K562 (cell line): ENCODE data around the gene ABCF2. TPM values are rescaled to one million over a fixed set of nuclear protein-coding genes. Genes with fewer than 3 reads are reported as not detected.

ENCODE experiments used
- ATAC-seq: fragments of 200-7000 bp; cut with Tn5 transposase; 3 replicates; pipeline ENCODE4 v1.9.1; 2020; ENCODE audit warnings: moderate library complexity
- BruUV-seq: library from RNA; stranded (reverse); fragments of 400-500 nt; replicated peaks from 2 replicates; lab custom pipeline; 2021; lab: Mats Ljungman, UMichigan
- CTCF ChIA-PET: fragments of 300-600 bp; formaldehyde crosslinking; extraction: SDS; loops from one replicate; lab custom pipeline; 2021; ENCODE audit warnings: low intra/inter-chr PET ratio; lab: Yijun Ruan, JAX
- POLR2A ChIA-PET: fragments of 300-600, 350-650 bp; sonication (Branson Sonifier 250); formaldehyde crosslinking; extraction: SDS; loops from one replicate; lab custom pipeline; 2021; ENCODE audit warnings: antibody characterized with exemption, inconsistent platforms; lab: Yijun Ruan, JAX
- DNase-seq, 4 experiments: peaks; one replicate each; pipeline versions ENCODE4 v3.0.0 to v3.0.0-alpha.2; 2011 to 2018; ENCODE audit warnings: low spot score in 3 of 4, mixed read lengths in 3 of 4; ENCODE audit errors: extremely low read depth in 1 of 4
- FAIRE-seq: peaks from 2 replicates; lab custom pipeline; 2011; peaks lifted over from hg19 to GRCh38; lab: Jason Lieb, UNC
- H2AFZ ChIP-seq: 2 replicates; pipeline ENCODE4 v1.6.0; 2011; ENCODE audit warnings: low read depth, low read length, control low read depth, inconsistent platforms
- H3K27ac ChIP-seq: fragments of 200-600 bp; 3 replicates; pipeline ENCODE4 v1.8.0; 2011; ENCODE audit warnings: low read depth, mild to moderate bottlenecking, control low read depth, inconsistent platforms, low read length, moderate library complexity, mixed read lengths; ENCODE audit errors: extremely low read depth
- H3K27me3 ChIP-seq, 2 experiments: fragments of 300-600 bp in 1 of 2; 2 replicates in 1 of 2; 3 replicates in 1 of 2; pipeline versions ENCODE4 v1.6.0 to v1.8.0; 2011; ENCODE audit warnings: inconsistent platforms in 2 of 2, low read length in 2 of 2, mild to moderate bottlenecking in 1 of 2, mixed read lengths in 1 of 2, moderate library complexity in 1 of 2; ENCODE audit not compliant: control insufficient read depth in 2 of 2, insufficient read depth in 2 of 2
- H3K36me3 ChIP-seq: fragments of 300-600 bp; 3 replicates; pipeline ENCODE4 v1.8.0; 2011; ENCODE audit warnings: mild to moderate bottlenecking, low read length, inconsistent platforms; ENCODE audit not compliant: control insufficient read depth, insufficient read depth
- H3K4me1 ChIP-seq, 2 experiments: fragments of 200-600 bp in 1 of 2; replicated peaks in 1 of 2; 2 replicates in 1 of 2; 3 replicates in 1 of 2; pipeline versions ENCODE4 v1.5.1 to v1.8.0; 2011; ENCODE audit warnings: inconsistent platforms in 2 of 2, low read length in 2 of 2, mild to moderate bottlenecking in 1 of 2, mixed read lengths in 1 of 2, moderate library complexity in 1 of 2; ENCODE audit not compliant: control insufficient read depth in 2 of 2, insufficient read depth in 2 of 2
- H3K4me2 ChIP-seq: 2 replicates; pipeline ENCODE4 v1.6.1; 2011; ENCODE audit warnings: low read length, control low read depth, inconsistent platforms, mixed read lengths; ENCODE audit not compliant: insufficient read depth
- H3K4me3 ChIP-seq: fragments of 200-600 bp; sonication (generic), shearing (Covaris generic); 2 replicates; pipeline ENCODE4 v1.5.1; 2016; ENCODE audit warnings: control low read depth, inconsistent platforms
- H3K79me2 ChIP-seq: fragments of 200-600 bp; 3 replicates; pipeline ENCODE4 v1.8.0; 2011; ENCODE audit warnings: low read length, inconsistent platforms; ENCODE audit not compliant: control insufficient read depth, insufficient read depth
- H3K9ac ChIP-seq, 2 experiments: 2 replicates each; pipeline versions ENCODE4 v1.6.0 to v1.6.1; 2011; ENCODE audit warnings: low read depth in 2 of 2, low read length in 2 of 2, control low read depth in 1 of 2, inconsistent platforms in 1 of 2, mild to moderate bottlenecking in 1 of 2, mixed read lengths in 1 of 2; ENCODE audit not compliant: insufficient read depth in 1 of 2
- H3K9me1 ChIP-seq: one replicate; pipeline ENCODE4 v1.6.0; 2011; ENCODE audit warnings: inconsistent platforms, mild to moderate bottlenecking, low read length, moderate library complexity; ENCODE audit not compliant: control insufficient read depth, insufficient read depth
- H3K9me3 ChIP-seq: replicated peaks from 2 replicates; pipeline ENCODE4 v1.5.1; 2011; ENCODE audit warnings: low read depth, low read length, inconsistent platforms; ENCODE audit not compliant: control insufficient read depth, insufficient read depth
- H4K20me1 ChIP-seq: replicated peaks from 2 replicates; pipeline ENCODE4 v1.6.1; 2011; ENCODE audit warnings: low read length, inconsistent platforms, mixed read lengths; ENCODE audit not compliant: control insufficient read depth, insufficient read depth
- BRD4 ChIP-seq: fragments of 200-600 bp; sonication (generic); IDR thresholded peaks from 2 replicates; pipeline ENCODE4 v1.6.1; 2017; ENCODE audit warnings: inconsistent platforms
- E2F8 ChIP-seq: fragments of 450-650 bp; IDR thresholded peaks from 2 replicates; pipeline ENCODE4 v1.7.1; 2018; ENCODE audit warnings: mild to moderate bottlenecking, low read depth; ENCODE audit not compliant: partially characterized antibody
- KDM5B ChIP-seq: fragments of 200-600 bp; sonication (generic); IDR thresholded peaks from 2 replicates; pipeline ENCODE4 v1.6.1; 2012; ENCODE audit warnings: low read depth, mild to moderate bottlenecking, moderate library complexity, low read length, control low read depth, inconsistent platforms; ENCODE audit not compliant: insufficient replicate concordance
- MEIS2 ChIP-seq: fragments of 450-650 bp; IDR thresholded peaks from 2 replicates; pipeline ENCODE4 v1.6.1; 2014; ENCODE audit warnings: mild to moderate bottlenecking; ENCODE audit not compliant: partially characterized antibody
- MTA3 ChIP-seq: fragments of 450-650 bp; formaldehyde crosslinking; IDR thresholded peaks from 2 replicates; pipeline ENCODE4 v1.6.1; 2017; ENCODE audit warnings: mild to moderate bottlenecking, borderline replicate concordance
- PKNOX1 ChIP-seq: fragments of 450-650 bp; IDR thresholded peaks from 2 replicates; pipeline ENCODE4 v1.6.1; 2016
- POLR2B ChIP-seq: fragments of 450-650 bp; IDR thresholded peaks from 2 replicates; pipeline ENCODE4 v1.6.1; 2018; ENCODE audit warnings: low read depth; ENCODE audit not compliant: partially characterized antibody
- POLR2G ChIP-seq: fragments of 200-400 bp; formaldehyde crosslinking; IDR thresholded peaks from 2 replicates; pipeline ENCODE4 v1.6.1; 2017; ENCODE audit warnings: low read depth, mild to moderate bottlenecking, antibody characterized with exemption, low read length, moderate library complexity
- POU5F1 ChIP-seq: fragments of 150-350 bp; IDR thresholded peaks from 2 replicates; pipeline ENCODE4 v1.6.1; 2014; ENCODE audit warnings: borderline replicate concordance, low read length, low read depth, mild to moderate bottlenecking; ENCODE audit not compliant: partially characterized antibody
- RBFOX2 ChIP-seq: fragments of 200-400 bp; formaldehyde crosslinking; IDR thresholded peaks from 2 replicates; pipeline ENCODE4 v1.6.1; 2017; ENCODE audit warnings: low read depth, mild to moderate bottlenecking, low read length, moderate library complexity
- XRCC4 ChIP-seq: IDR thresholded peaks from one replicate; pipeline ENCODE4 v1.6.1; 2011; ENCODE audit not compliant: insufficient read depth, insufficient read length; ENCODE audit errors: extremely low read depth
- WGBS: fragments of 100-300 bp; shearing (Covaris generic); methylation state at CpG from one replicate; pipeline ENCODE4 v1.1.6; 2016; ENCODE audit warnings: low coverage, mixed read lengths; ENCODE audit not compliant: insufficient coverage; ENCODE audit errors: missing lambda C conversion rate; 5-methylcytosine and 5-hydroxymethylcytosine counted together
- in situ Hi-C: fragments of 300-500 bp; cut with MboI; formaldehyde crosslinking; loops from 4 replicates; pipeline ENCODE4 v1.15.0; 2018; ENCODE audit warnings: inconsistent platforms, mixed read lengths
- intact Hi-C: fragments of 100-400 bp; cut with micrococcal nuclease; formaldehyde crosslinking; loops from 2 replicates; pipeline ENCODE4 v1.14.2; 2022
- polyA plus RNA-seq, 8 experiments: library from polyadenylated mRNA; depleted of rRNA in 4 of 8; stranded (reverse) in 5 of 8; unstranded in 3 of 8; fragments of >200 nt; fragmentation: Nextera tagmentation in 2 of 8; fragmentation: Illumina TruSeq in 1 of 8; extraction: Ambion mirVana in 2 of 8; extraction: Trizol in 1 of 8; gene quantifications; 2 replicates each; pipeline versions ENCODE4 v1.2.1 to v1.2.3, GENCODE V29; 2011 to 2014; ENCODE audit warnings: inconsistent platforms in 1 of 8, missing spikeins in 1 of 8
- total RNA-seq, 7 experiments: library from RNA; depleted of rRNA in 6 of 7; stranded (reverse); fragments of >200 nt in 6 of 7; fragmentation: Illumina TruSeq in 2 of 7; extraction: Trizol in 2 of 7; gene quantifications; 2 replicates each; pipeline versions ENCODE4 v1.2.1 to v1.2.3, GENCODE V29; 2011 to 2021; ENCODE audit warnings: low replicate concordance in 1 of 7

ABCF2 gene
- total and polyA plus RNA-seq, 9 of the 15 experiments (the other 6 are each of a cell fraction or from before 2014, with no cell fraction given) = 62.1 to 224 (median 113) TPM

- intact Hi-C loops = no loop called here
- BruUV-seq = no TSS peak
- Histone ChIP-seq H3K9me3 (no peaks in the 10 kb centered on the region), H4K20me1 (peaks cover 55% of the 10 kb centered on the region), H3K27me3 (0 out of 5 replicates have a peak, but pooled peaks cover 0 to 4% of the 10 kb centered on the region in 2 experiments), H3K4me2 (no peak overlapping the region), H3K9ac (no peak overlapping the region), H3K36me3 (peaks cover 40% of the 10 kb centered on the region; the same call in 2 of the 3 replicates), H3K9me1 (peaks cover 4% of the 10 kb centered on the region), H3K27ac (no peak overlapping the region), H3K4me1 (peaks cover 10 to 35% of the 10 kb centered on the region in 2 experiments; a peak in 4 of 5 replicates), H3K4me3 (no peak overlapping the region), H3K79me2 (peaks cover 7% of the 10 kb centered on the region), H2AFZ (no peak overlapping the region)
- 87% methylated on average over 25 of the region's 25 CpGs for WGBS
- in situ Hi-C loops = no loop called here
- no peak for FAIRE-seq
- peak in 1 of 4 experiments; percentile 26 for DNase-seq
- CTCF ChIA-PET = interaction anchor here (0.6 kb wide), 1 partner anchor 10 kb away, joined by 3 read pairs; no protein-coding TSS in a partner anchor
- POLR2A ChIA-PET = interaction anchor here (0.6 to 3.8 kb wide), 7 partner anchors 11 to 291 kb away, joined by 3 to 36 read pairs (median 3); partner anchors contain the start of gene ABCF2
- TF ChIP-seq MEIS2 = peak; percentile 11
- 0 out of 2 replicates have a peak, but pooled peaks have one; percentile 12 for TF ChIP-seq MTA3
- TF ChIP-seq POU5F1 = no peak
- TF ChIP-seq POLR2B = peak; percentile 31
- TF ChIP-seq RBFOX2 = peak; percentile 51; the same call in 1 of the 2 replicates
- no peak for TF ChIP-seq XRCC4
- TF ChIP-seq PKNOX1 = no peak
- peak; percentile 56 for TF ChIP-seq POLR2G
- peak; percentile 23 for TF ChIP-seq KDM5B
- TF ChIP-seq E2F8 = peak; percentile 26
- no peak for TF ChIP-seq BRD4
- no peak for ATAC-seq
Observed at GRCh38 chr7:151238924-151239836, 12.2 kb upstream of the ABCF2 start.
